Duodenal mucosa (tissue), 2 donors: Measurements from ENCODE around the gene OSCP1.

Experiments used
- H3K27ac ChIP-seq: one replicate; pipeline ENCODE4 v1.7.0; 2013; ENCODE audit warnings: low read depth, low read length
- H3K27me3 ChIP-seq, 2 donors: one replicate each; pipeline ENCODE4 v1.7.0; 2013; ENCODE audit warnings: low read length in 2 of 2, control low read depth in 1 of 2; ENCODE audit not compliant: insufficient read depth in 2 of 2, control insufficient read depth in 1 of 2
- H3K36me3 ChIP-seq, 2 donors: one replicate each; pipeline ENCODE4 v1.7.0; 2013; ENCODE audit warnings: low read length in 2 of 2, control low read depth in 1 of 2; ENCODE audit not compliant: insufficient read depth in 2 of 2, control insufficient read depth in 1 of 2
- H3K4me1 ChIP-seq, 2 donors: one replicate each; pipeline ENCODE4 v1.7.0; 2013; ENCODE audit warnings: low read length in 2 of 2, control low read depth in 1 of 2; ENCODE audit not compliant: insufficient read depth in 2 of 2, control insufficient read depth in 1 of 2
- H3K4me3 ChIP-seq, 2 donors: one replicate each; pipeline ENCODE4 v1.7.0; 2013; ENCODE audit warnings: low read length in 2 of 2, low read depth in 1 of 2
- H3K9ac ChIP-seq, 2 donors: one replicate each; pipeline ENCODE4 v1.7.0; 2013; ENCODE audit warnings: low read length in 2 of 2, low read depth in 1 of 2
- H3K9me3 ChIP-seq, 2 donors: one replicate each; pipeline ENCODE4 v1.7.0; 2013; ENCODE audit warnings: low read length in 2 of 2, control low read depth in 1 of 2; ENCODE audit not compliant: control insufficient read depth in 1 of 2

The OSCP1 gene

DNA sequence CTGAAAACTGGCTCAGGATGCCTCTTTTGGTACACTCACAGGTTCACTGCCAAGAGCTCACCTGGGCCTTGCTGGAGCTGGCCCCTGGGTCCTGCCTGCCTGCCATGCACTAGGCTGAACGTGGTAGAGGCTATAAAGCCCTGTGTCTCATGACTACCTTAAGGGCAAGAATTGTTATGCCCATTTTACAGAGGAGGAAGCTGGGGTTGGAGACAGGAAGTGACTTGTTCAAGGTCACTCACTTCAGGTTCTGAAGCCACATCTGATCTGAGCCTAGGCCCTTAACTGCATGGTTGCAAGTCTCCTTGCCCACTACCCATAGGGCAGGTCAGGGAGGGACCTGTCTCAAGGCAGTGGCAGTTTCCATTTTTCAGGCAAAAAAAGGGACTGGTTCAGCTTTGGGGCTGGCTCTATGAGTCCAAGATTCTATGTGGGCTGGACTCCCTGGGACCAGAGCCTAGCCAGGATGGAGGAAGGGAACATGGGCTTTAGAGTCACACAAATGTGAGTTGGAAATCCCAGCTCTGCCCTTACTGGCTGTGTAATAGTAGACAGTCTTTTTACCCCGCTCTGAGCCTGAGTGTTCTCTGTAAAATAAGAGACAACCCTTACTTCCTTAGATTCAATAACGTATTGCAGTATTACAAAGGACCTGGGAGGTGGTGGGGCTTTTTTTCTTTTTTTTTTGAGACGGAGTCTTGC, 72.3 kb downstream of the OSCP1 start:
- no peak overlapping the region for H3K27ac ChIP-seq
- H3K9ac ChIP-seq: no peak overlapping the region
- no peak overlapping the region for H3K4me3 ChIP-seq
- H3K36me3 ChIP-seq: peaks cover 4 to 13% of the 10 kb centered on the region in 2 donors
- no peaks in the 10 kb centered on the region for H3K27me3 ChIP-seq
- H3K4me1 ChIP-seq: peaks cover 45 to 46% of the 10 kb centered on the region in 2 donors
- H3K9me3 ChIP-seq: no peaks in the 10 kb centered on the region

DNA sequence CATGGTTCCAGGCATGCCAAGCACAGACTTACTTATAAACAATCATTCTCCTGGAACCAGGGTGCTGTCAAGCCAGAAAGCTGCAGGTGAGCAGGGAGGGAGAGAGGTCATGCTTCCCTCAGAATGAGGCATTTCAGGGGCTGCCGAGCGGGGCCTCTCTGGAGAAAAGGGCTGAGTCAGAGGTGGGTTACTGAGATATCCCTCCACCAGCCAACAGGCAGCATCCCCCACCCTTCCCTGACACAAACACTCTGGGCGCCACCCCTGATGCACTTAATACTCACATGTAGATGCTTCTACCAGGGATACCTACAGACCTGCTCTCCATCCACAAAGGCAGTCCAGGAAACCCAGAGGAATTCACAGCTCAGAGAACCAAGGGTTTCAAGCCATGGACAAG, 77.6 kb downstream of the OSCP1 start:
- Histone ChIP-seq H3K9me3 (no peaks in the 10 kb centered on the region), H3K9ac (peak overlapping the region in 1 of 2 donors; percentile 41), H3K4me3 (no peak overlapping the region), H3K36me3 (peaks cover 4 to 10% of the 10 kb centered on the region in 2 donors), H3K4me1 (peaks cover 32 to 48% of the 10 kb centered on the region in 2 donors), H3K27me3 (no peaks in the 10 kb centered on the region), H3K27ac (no peak overlapping the region)

DNA sequence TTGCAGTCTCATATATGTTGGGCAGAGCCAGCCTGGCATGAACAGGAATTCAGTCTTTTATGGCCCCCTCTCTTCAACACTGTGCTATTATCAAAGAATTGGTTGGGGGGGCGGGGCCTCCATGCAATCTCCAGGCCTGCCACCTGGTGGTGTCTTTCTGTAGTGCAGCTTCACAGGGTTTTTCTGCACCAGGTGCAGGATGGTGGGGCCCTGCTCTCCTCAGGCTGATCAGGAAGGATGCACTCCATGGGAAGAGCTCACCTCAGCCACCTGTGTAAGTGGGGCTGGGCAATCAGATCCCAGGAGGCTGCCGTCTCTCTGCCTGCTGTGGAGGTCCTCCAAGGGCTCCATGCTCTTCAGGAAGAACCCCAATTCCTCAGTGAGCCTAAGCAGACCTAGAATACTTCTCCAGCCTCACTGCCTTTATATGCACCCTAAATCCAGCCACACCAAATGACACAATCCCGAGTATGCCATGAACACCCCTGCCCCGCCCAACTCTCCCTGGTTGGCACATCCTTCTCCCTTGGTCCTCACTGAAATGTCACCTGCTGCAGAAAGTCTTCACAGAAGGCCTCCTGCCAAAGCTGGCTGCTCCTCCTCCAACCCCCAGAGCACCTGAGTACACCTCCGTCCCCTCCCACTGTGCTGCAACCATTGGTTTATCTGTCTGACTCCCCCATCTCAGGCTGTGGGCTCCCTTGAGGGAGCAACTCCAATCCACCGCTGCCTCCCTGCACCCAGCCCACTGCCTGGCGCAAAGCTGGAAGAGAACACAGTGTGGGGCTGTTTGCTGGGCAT, 81.0 kb downstream of the OSCP1 start:
- no peak overlapping the region for H3K4me3 ChIP-seq
- H3K4me1 ChIP-seq: peaks cover 21 to 34% of the 10 kb centered on the region in 2 donors
- no peak overlapping the region for H3K9ac ChIP-seq
- H3K27me3 ChIP-seq: no peaks in the 10 kb centered on the region
- no peak overlapping the region for H3K27ac ChIP-seq
- no peaks in the 10 kb centered on the region for H3K9me3 ChIP-seq
- H3K36me3 ChIP-seq: peaks cover 0 to 17% of the 10 kb centered on the region in 2 donors
